OCI-LY1 (cell line): ENCODE measurements around the gene IL17RE.

Source experiments
- H2AFZ ChIP-seq: fragments of 200-600 bp; sonication (generic), shearing (Covaris generic); 2 replicates; pipeline ENCODE4 v1.6.0; 2014; ENCODE audit warnings: antibody characterized with exemption, mild to moderate bottlenecking, low read length
- H3F3A ChIP-seq: fragments of 200-600 bp; sonication (generic), shearing (Covaris generic); 2 replicates; pipeline ENCODE4 v1.6.0; 2014; ENCODE audit warnings: mild to moderate bottlenecking, antibody characterized with exemption, low read length, moderate library complexity; ENCODE audit not compliant: insufficient read depth
- H3K27ac ChIP-seq: fragments of 200-600 bp; sonication (generic); 2 replicates; pipeline ENCODE4 v1.5.1; 2014; ENCODE audit warnings: low read length, mixed run types, mild to moderate bottlenecking, low read depth; ENCODE audit not compliant: poor library complexity, severe bottlenecking
- H3K27me3 ChIP-seq: fragments of 200-600 bp; sonication (generic); 2 replicates; pipeline ENCODE4 v1.6.0; 2014; ENCODE audit warnings: antibody characterized with exemption, mild to moderate bottlenecking, low read length, moderate library complexity; ENCODE audit not compliant: insufficient read depth
- H3K36me3 ChIP-seq: fragments of 200-600 bp; sonication (generic); 2 replicates; pipeline ENCODE4 v1.6.1; 2014; ENCODE audit warnings: mild to moderate bottlenecking, antibody characterized with exemption, low read length, moderate library complexity, mixed read lengths; ENCODE audit not compliant: insufficient read depth
- H3K4me1 ChIP-seq: fragments of 200-600 bp; sonication (generic); 2 replicates; pipeline ENCODE4 v1.5.1; 2014; ENCODE audit warnings: mild to moderate bottlenecking, low read length, moderate library complexity; ENCODE audit not compliant: insufficient read depth, severe bottlenecking
- H3K4me2 ChIP-seq: fragments of 200-600 bp; sonication (generic), shearing (Covaris generic); 2 replicates; pipeline ENCODE4 v1.6.1; 2014; ENCODE audit warnings: low read length
- H3K4me3 ChIP-seq: fragments of 200-600 bp; sonication (generic); 2 replicates; pipeline ENCODE4 v1.5.1; 2014; ENCODE audit warnings: low read length, low read depth, mild to moderate bottlenecking, mixed read lengths; ENCODE audit not compliant: poor library complexity, severe bottlenecking
- H3K79me2 ChIP-seq: fragments of 200-600 bp; shearing (Covaris generic); 2 replicates; pipeline ENCODE4 v1.6.1; 2016; ENCODE audit warnings: mixed run types, low read length, mixed read lengths; ENCODE audit not compliant: insufficient read depth
- H3K9ac ChIP-seq: fragments of 200-600 bp; sonication (generic), shearing (Covaris generic); 2 replicates; pipeline ENCODE4 v1.6.1; 2014; ENCODE audit warnings: mild to moderate bottlenecking, low read length, mixed read lengths
- H3K9me2 ChIP-seq: fragments of 200-600 bp; sonication (generic), shearing (Covaris generic); 2 replicates; pipeline ENCODE4 v1.6.1; 2014; ENCODE audit warnings: low read depth, mild to moderate bottlenecking, low read length, mixed read lengths
- H3K9me3 ChIP-seq: fragments of 200-600 bp; shearing (Covaris generic); 2 replicates; pipeline ENCODE4 v1.6.1; 2014; ENCODE audit warnings: low read length, mixed read lengths
- H4K20me1 ChIP-seq: fragments of 200-600 bp; sonication (generic), shearing (Covaris generic); 2 replicates; pipeline ENCODE4 v1.6.0; 2016; ENCODE audit warnings: mild to moderate bottlenecking, low read length; ENCODE audit not compliant: insufficient read depth
- CTCF ChIP-seq: fragments of 200-600 bp; sonication (generic), shearing (Covaris generic); IDR thresholded peaks from 2 replicates; pipeline ENCODE4 v1.5.1; 2017; ENCODE audit warnings: mild to moderate bottlenecking, antibody characterized with exemption, low read length, moderate library complexity, mixed read lengths
- EZH2 ChIP-seq: fragments of 200-600 bp; sonication (generic), shearing (Covaris generic); IDR thresholded peaks from 2 replicates; pipeline ENCODE4 v1.8.0; 2017; ENCODE audit warnings: borderline replicate concordance, mixed run types, mild to moderate bottlenecking, antibody characterized with exemption, low read length, moderate library complexity, mixed read lengths

IL17RE gene

DNA sequence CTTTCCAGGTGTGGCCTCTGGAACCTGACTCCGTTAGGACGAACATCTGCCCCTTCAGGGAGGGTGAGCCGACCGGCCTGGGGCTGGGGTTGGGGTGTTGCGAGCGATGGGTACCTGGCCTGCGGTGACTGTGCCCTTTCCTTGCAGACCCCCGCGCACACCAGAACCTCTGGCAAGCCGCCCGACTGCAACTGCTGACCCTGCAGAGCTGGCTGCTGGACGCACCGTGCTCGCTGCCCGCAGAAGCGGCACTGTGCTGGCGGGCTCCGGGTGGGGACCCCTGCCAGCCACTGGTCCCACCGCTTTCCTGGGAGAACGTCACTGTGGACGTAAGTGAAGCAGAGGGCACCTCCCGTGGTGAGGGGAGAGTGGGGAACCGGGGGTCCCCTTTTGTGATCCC, 25.5 kb downstream of the IL17RE start:
- Histone ChIP-seq H3K9me3 (no peaks in the 10 kb centered on the region), H2AFZ (no peak overlapping the region), H3K4me3 (no peak overlapping the region), H3F3A (no peaks in the 10 kb centered on the region), H3K27ac (no peak overlapping the region), H3K9ac (no peak overlapping the region), H3K27me3 (peaks cover 5% of the 10 kb centered on the region; the same call in 1 of the 2 replicates), H3K9me2 (no peaks in the 10 kb centered on the region), H3K79me2 (no peaks in the 10 kb centered on the region), H3K4me1 (peaks cover 5% of the 10 kb centered on the region), H3K36me3 (no peaks in the 10 kb centered on the region; the same call in 1 of the 2 replicates), H3K4me2 (no peak overlapping the region), H4K20me1 (no peaks in the 10 kb centered on the region)
- TF ChIP-seq CTCF (no peak), EZH2 (no peak)

DNA sequence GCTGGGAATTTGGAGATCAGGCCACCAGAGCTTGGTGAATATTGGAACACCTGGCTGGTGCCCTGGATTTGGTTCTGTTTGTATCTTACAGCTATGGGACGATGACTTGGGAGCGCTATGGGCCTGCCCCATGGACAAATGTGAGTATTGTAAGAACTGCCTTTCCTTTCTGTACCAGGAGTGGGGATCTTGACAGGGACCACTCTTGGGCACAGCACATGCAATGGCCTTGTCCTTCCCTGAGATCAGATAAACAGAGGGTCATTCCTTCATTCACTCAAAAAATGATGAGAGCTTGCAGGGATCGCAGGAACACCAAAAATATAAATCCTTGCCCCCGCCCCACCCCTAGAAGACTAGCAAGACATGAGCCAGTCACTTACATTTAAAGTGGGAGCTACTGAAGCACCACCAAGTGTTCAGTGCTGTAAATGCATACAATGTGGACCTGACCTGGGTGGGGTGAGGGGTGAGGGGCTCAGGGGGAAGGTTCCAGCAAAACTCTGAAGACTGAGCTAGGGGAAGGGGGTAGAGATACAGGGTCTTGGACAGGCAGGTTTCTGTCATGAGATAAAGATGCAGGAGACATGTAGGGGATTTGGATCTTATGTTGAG, 28.3 kb downstream of the IL17RE start:
- no peaks in the 10 kb centered on the region for H3K9me3 ChIP-seq
- H3K9ac ChIP-seq: no peak overlapping the region
- H4K20me1 ChIP-seq: no peaks in the 10 kb centered on the region
- peaks cover 5% of the 10 kb centered on the region; the same call in 1 of the 2 replicates for H3K27me3 ChIP-seq
- H3K79me2 ChIP-seq: no peaks in the 10 kb centered on the region
- TF ChIP-seq EZH2 (no peak), CTCF (peak; percentile 37; the same call in 1 of the 2 replicates)
- no peaks in the 10 kb centered on the region for H3F3A ChIP-seq
- H3K27ac ChIP-seq: no peak overlapping the region
- H3K4me3 ChIP-seq: no peak overlapping the region
- peaks cover 23% of the 10 kb centered on the region for H3K4me1 ChIP-seq
- H3K36me3 ChIP-seq: peaks cover 7% of the 10 kb centered on the region
- H3K9me2 ChIP-seq: no peaks in the 10 kb centered on the region
- no peak overlapping the region for H2AFZ ChIP-seq
- no peak overlapping the region for H3K4me2 ChIP-seq

- H3K36me3 ChIP-seq: peaks cover 21% of the 10 kb centered on the region
- TF ChIP-seq CTCF (no peak), EZH2 (no peak)
- H2AFZ ChIP-seq: no peak overlapping the region
- H3K27me3 ChIP-seq: peaks cover 5% of the 10 kb centered on the region; the same call in 1 of the 2 replicates
- H4K20me1 ChIP-seq: no peaks in the 10 kb centered on the region
- peaks cover 26% of the 10 kb centered on the region for H3K4me1 ChIP-seq
- H3K4me3 ChIP-seq: peak overlapping the region; percentile 74
- peak overlapping the region; percentile 65 for H3K9ac ChIP-seq
- peak overlapping the region; percentile 85 for H3K4me2 ChIP-seq
- H3K27ac ChIP-seq: no peak overlapping the region
- no peaks in the 10 kb centered on the region for H3K9me2 ChIP-seq
- H3F3A ChIP-seq: no peaks in the 10 kb centered on the region
- no peaks in the 10 kb centered on the region for H3K9me3 ChIP-seq
- no peaks in the 10 kb centered on the region for H3K79me2 ChIP-seq
Observed at GRCh38 chr3:9932535-9932842, 29.8 kb downstream of the IL17RE start.
